Measurements from ENCODE around the gene ATP11B. TPM values are rescaled to one million over a fixed set of nuclear protein-coding genes. Genes with fewer than 3 reads are reported as not detected.

Gene ATP11B
- total RNA-seq, 1 donor from 2014 or later = 59.0 TPM

DNA sequence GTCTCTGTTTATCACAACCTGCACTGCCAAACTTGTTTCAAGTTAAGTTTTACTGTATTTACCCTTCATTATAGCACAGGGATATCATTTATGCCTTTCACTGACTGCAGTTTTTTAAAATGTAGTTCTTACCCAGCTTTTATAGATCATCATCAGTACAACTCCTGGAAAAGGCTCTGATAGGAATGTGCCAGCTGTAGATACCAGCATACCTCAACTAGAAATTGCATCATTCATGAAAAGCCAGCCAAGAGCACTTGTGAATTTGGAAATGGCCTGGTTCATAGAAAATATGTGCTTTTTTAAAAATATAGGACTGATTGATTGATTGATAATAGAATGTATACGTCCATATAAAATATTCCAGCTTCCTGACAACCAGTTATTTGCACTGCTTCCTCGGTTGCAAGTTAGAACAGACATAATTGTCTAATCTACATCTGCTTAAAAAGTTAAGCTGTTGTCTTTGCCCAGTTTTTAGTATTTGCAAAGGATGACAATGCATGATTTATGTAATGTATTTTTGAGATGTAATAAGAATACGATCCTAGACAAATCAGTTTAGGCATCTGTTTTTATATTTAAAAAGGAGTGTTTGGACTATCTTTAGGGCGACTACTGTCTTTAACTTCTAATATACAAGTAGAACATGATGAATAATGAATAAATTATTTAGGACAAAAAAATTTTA lies 128.5 kb downstream of the ATP11B start:
- H4K20me1 ChIP-seq (ENCODE audit: low read depth) = no peaks in the 10 kb centered on the region
- Mint-ChIP-seq H3K27ac (no peak overlapping the region), H3K27me3 (ENCODE audit: insufficient read depth, low read depth) (no peaks in the 10 kb centered on the region), H3K36me3 (peaks cover 6% of the 10 kb centered on the region), H3K4me3 (no peak overlapping the region), H3K4me1 (no peaks in the 10 kb centered on the region), H3K9me3 (no peaks in the 10 kb centered on the region)
- no peak overlapping the region for H3K4me3 ChIP-seq
- H3K27me3 ChIP-seq = no peaks in the 10 kb centered on the region
- H3K27ac ChIP-seq = no peak overlapping the region
- no peak overlapping the region for H2AFZ ChIP-seq (replicated peaks)
- no peaks in the 10 kb centered on the region for H3K79me2 ChIP-seq (ENCODE audit: low read depth)
- no peak overlapping the region for H3K4me2 ChIP-seq
- H3F3A ChIP-seq (ENCODE audit: low read depth) = no peaks in the 10 kb centered on the region
- H3K9ac ChIP-seq = no peak overlapping the region
- peaks cover 3% of the 10 kb centered on the region for H3K4me1 ChIP-seq
- DNase-seq (ENCODE audit: low spot score) = no peak
- H3K9me3 ChIP-seq (ENCODE audit: low read depth) = no peaks in the 10 kb centered on the region
- no peaks in the 10 kb centered on the region for H3K36me3 ChIP-seq
- TF ChIP-seq EZH2phosphoT487 (IDR thresholded peaks at IDR 0.05) = no peak

DNA sequence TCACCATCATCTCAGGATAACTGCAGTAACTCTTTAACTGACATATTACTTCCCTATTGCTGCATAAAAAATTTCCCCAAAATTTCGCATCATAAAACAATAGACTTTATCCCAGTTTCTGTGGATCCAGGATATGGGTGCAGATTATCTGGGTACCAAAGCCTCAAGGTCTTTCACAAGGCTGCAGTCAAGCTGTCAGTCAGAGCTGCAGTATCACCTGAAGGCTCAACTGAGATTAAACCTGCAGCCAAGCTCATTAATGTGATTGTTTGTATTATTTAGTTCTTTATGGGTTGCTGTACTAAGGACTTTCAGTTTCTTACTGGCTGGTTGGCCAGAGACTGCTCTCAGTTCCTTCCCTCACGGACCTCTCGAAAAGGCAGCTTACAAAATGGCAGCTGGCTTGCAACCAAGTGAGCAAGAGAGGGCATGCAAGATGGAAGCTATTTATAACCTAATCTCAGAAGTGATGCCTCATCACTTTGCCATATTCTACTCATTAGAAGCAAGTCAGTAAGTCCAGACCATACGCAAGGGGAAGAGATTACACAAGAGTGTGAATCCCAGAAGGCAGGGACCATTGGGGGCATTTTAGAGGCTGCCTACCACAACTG lies 132.1 kb downstream of the ATP11B start:
- H3K27me3 Mint-ChIP-seq (ENCODE audit: insufficient read depth, low read depth) = no peaks in the 10 kb centered on the region
- Histone ChIP-seq H3K9ac (no peak overlapping the region), H3K27ac (no peak overlapping the region), H3K27me3 (no peaks in the 10 kb centered on the region), H3K79me2 (ENCODE audit: low read depth) (no peaks in the 10 kb centered on the region), H3F3A (ENCODE audit: low read depth) (no peaks in the 10 kb centered on the region), H3K4me2 (no peak overlapping the region), H3K9me3 (ENCODE audit: low read depth) (no peaks in the 10 kb centered on the region), H2AFZ (replicated peaks) (no peak overlapping the region), H4K20me1 (ENCODE audit: low read depth) (no peaks in the 10 kb centered on the region), H3K36me3 (no peaks in the 10 kb centered on the region), H3K4me3 (no peak overlapping the region), H3K4me1 (peaks cover under 1% of the 10 kb centered on the region)
- no peak overlapping the region for H3K4me3 Mint-ChIP-seq
- H3K4me1 Mint-ChIP-seq = no peaks in the 10 kb centered on the region
- H3K27ac Mint-ChIP-seq = no peak overlapping the region
- H3K36me3 Mint-ChIP-seq = peaks cover 8% of the 10 kb centered on the region
- no peak for DNase-seq (ENCODE audit: low spot score)
- H3K9me3 Mint-ChIP-seq = no peaks in the 10 kb centered on the region
- no peak for TF ChIP-seq EZH2phosphoT487 (IDR thresholded peaks at IDR 0.05)
- TF ChIP-seq, protein P1, sequence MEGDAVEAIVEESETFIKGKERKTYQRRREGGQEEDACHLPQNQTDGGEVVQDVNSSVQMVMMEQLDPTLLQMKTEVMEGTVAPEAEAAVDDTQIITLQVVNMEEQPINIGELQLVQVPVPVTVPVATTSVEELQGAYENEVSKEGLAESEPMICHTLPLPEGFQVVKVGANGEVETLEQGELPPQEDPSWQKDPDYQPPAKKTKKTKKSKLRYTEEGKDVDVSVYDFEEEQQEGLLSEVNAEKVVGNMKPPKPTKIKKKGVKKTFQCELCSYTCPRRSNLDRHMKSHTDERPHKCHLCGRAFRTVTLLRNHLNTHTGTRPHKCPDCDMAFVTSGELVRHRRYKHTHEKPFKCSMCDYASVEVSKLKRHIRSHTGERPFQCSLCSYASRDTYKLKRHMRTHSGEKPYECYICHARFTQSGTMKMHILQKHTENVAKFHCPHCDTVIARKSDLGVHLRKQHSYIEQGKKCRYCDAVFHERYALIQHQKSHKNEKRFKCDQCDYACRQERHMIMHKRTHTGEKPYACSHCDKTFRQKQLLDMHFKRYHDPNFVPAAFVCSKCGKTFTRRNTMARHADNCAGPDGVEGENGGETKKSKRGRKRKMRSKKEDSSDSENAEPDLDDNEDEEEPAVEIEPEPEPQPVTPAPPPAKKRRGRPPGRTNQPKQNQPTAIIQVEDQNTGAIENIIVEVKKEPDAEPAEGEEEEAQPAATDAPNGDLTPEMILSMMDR (IDR thresholded peaks at IDR 0.05) = no peak
- no peak for TF ChIP-seq EZH2 (IDR thresholded peaks at IDR 0.05)

DNA sequence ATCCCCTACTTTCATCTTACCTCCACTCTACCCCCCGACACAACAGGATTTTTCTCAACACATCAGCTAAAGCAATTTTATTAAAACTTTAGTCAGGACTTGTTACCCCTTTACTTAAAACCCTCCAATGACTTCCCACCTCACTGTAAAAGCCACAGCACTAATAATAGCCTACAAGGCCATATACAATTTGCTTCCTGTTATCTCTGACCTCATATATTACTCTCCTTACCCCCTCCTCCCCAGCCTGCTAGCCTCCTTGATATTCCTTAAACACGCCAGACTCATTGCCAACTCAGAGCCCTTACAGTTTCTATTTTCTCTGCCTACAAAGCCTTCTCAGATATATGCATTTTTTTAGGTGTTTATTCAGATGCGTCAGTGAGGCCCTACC lies 132.6 kb downstream of the ATP11B start:
- H3K27me3 Mint-ChIP-seq (ENCODE audit: insufficient read depth, low read depth) = no peaks in the 10 kb centered on the region
- H3K4me1 Mint-ChIP-seq = no peaks in the 10 kb centered on the region
- peaks cover 8% of the 10 kb centered on the region for H3K36me3 Mint-ChIP-seq
- Histone ChIP-seq H3K9me3 (ENCODE audit: low read depth) (no peaks in the 10 kb centered on the region), H3K36me3 (no peaks in the 10 kb centered on the region), H3K27me3 (no peaks in the 10 kb centered on the region), H3K9ac (no peak overlapping the region), H3K4me3 (no peak overlapping the region), H3F3A (ENCODE audit: low read depth) (no peaks in the 10 kb centered on the region), H3K27ac (no peak overlapping the region), H3K79me2 (ENCODE audit: low read depth) (no peaks in the 10 kb centered on the region), H3K4me2 (no peak overlapping the region), H4K20me1 (ENCODE audit: low read depth) (no peaks in the 10 kb centered on the region), H2AFZ (replicated peaks) (no peak overlapping the region), H3K4me1 (no peaks in the 10 kb centered on the region)
- no peak for TF ChIP-seq EZH2phosphoT487 (IDR thresholded peaks at IDR 0.05)
- TF ChIP-seq, protein P1 (IDR thresholded peaks at IDR 0.05) = no peak
- no peak for TF ChIP-seq EZH2 (IDR thresholded peaks at IDR 0.05)
- DNase-seq (ENCODE audit: low spot score) = no peak
- no peaks in the 10 kb centered on the region for H3K9me3 Mint-ChIP-seq
- no peak overlapping the region for H3K27ac Mint-ChIP-seq
- H3K4me3 Mint-ChIP-seq = no peak overlapping the region

DNA sequence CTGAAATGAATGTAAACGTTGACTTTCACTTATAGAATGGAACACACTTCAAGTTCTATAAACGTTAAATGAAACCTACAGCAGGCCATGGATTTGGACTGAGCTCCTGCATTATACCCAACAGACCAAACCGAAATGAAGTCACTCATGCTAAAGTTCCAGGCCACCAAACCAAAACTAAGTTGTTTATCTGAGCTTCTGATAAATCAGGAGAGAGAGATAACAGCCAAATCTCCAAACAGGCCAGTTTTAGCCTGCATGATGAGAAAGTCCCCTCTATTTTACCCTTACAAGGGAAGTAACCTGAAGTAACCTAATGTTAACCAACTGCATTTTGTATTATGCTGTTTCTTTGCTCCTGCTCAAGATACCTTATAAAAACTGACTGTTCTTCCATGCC lies 142.5 kb downstream of the ATP11B start:
- H3K4me3 ChIP-seq = no peak overlapping the region
- no peaks in the 10 kb centered on the region for H3K36me3 ChIP-seq
- no peaks in the 10 kb centered on the region for H3K4me1 ChIP-seq
- H3K4me2 ChIP-seq = no peak overlapping the region
- no peak for DNase-seq (ENCODE audit: low spot score)
- H3K4me1 Mint-ChIP-seq = no peaks in the 10 kb centered on the region
- no peaks in the 10 kb centered on the region for H4K20me1 ChIP-seq (ENCODE audit: low read depth)
- no peak overlapping the region for H3K4me3 Mint-ChIP-seq
- no peak overlapping the region for H3K27ac ChIP-seq
- H3K9me3 Mint-ChIP-seq = peaks cover 13% of the 10 kb centered on the region
- no peaks in the 10 kb centered on the region for H3K79me2 ChIP-seq (ENCODE audit: low read depth)
- H3K9me3 ChIP-seq (ENCODE audit: low read depth) = no peaks in the 10 kb centered on the region
- TF ChIP-seq EZH2phosphoT487 (IDR thresholded peaks at IDR 0.05) (no peak), EZH2 (IDR thresholded peaks at IDR 0.05) (no peak)
- TF ChIP-seq, protein P1 (IDR thresholded peaks at IDR 0.05) = no peak
- peaks cover 10% of the 10 kb centered on the region for H3F3A ChIP-seq (ENCODE audit: low read depth)
- no peak overlapping the region for H3K27ac Mint-ChIP-seq
- H3K36me3 Mint-ChIP-seq = peaks cover 8% of the 10 kb centered on the region
- no peak overlapping the region for H3K9ac ChIP-seq
- H3K27me3 Mint-ChIP-seq (ENCODE audit: insufficient read depth, low read depth) = no peaks in the 10 kb centered on the region
- H3K27me3 ChIP-seq = no peaks in the 10 kb centered on the region
- no peak overlapping the region for H2AFZ ChIP-seq (replicated peaks)
